ENCODE data around the gene PCBP3.
"Not testable (repeated sequence)": the region's sequence is repeated elsewhere in the genome, so short reads cannot be mapped to it uniquely, and the experiment has no call there.

Gene PCBP3

GRCh38 chr21:45973475-45974072 lies 330.0 kb downstream of the PCBP3 start:
- peak; percentile 93 for TF ChIP-seq CTCF (conservative IDR thresholded peaks at IDR 0.05)
- H3K27ac ChIP-seq, result peak overlapping the region; percentile 62; the same call in 1 of the 2 replicates

- peak overlapping the region; percentile 62; the same call in 1 of the 2 replicates for H3K27ac ChIP-seq
- TF ChIP-seq CTCF (conservative IDR thresholded peaks at IDR 0.05), result no peak
These were observed 330.8 kb downstream of the PCBP3 start for GRCh38 chr21:45974073-45975019.

- no peak for TF ChIP-seq CTCF (conservative IDR thresholded peaks at IDR 0.05)
- H3K27ac ChIP-seq, result no peak overlapping the region
These were observed 331.6 kb downstream of the PCBP3 start for GRCh38 chr21:45975020-45975666.

GRCh38 chr21:45975667-45976409 lies 332.3 kb downstream of the PCBP3 start:
- H3K27ac ChIP-seq, result not testable (repeated sequence)

GRCh38 chr21:45976701-45977311 lies 333.3 kb downstream of the PCBP3 start:
- no peak for TF ChIP-seq CTCF (conservative IDR thresholded peaks at IDR 0.05)
- no peak overlapping the region for H3K27ac ChIP-seq

- no peak for TF ChIP-seq CTCF (conservative IDR thresholded peaks at IDR 0.05)
- no peak overlapping the region for H3K27ac ChIP-seq
These were observed 333.9 kb downstream of the PCBP3 start for GRCh38 chr21:45977396-45977795.

DNA sequence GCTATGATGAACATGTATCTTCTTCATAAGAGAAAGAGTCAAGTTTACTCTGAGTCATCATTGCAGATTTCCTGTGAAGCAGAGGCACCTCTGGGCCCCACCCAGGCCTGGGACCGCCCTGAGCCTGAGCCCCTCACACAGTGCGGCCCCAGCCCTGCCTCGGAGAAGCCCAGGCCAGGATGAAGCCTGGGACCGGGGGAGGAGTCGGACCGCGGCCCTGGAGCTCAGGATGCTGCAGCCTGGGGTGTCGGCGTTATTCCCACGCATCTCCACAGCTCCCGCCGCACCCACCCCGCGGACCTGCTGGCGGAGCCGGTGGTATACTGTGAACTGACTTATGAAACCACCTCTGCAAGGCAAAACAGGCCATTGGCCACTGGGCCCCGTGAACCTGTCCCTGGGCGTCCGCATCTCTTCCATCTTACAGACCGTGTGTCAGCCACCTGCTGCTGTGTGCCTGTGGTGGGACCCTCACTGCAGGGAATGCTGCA lies 335.7 kb downstream of the PCBP3 start:
- no peak for TF ChIP-seq CTCF (conservative IDR thresholded peaks at IDR 0.05)
- no peak overlapping the region for H3K27ac ChIP-seq
